SH-SY5Y (cell line): ENCODE data around the gene CCDC192.

Source experiments
- GATA2 ChIP-seq: IDR thresholded peaks from 2 replicates; pipeline ENCODE4 v1.6.1; 2011; ENCODE audit warnings: mild to moderate bottlenecking, low read depth, low read length
- GATA3 ChIP-seq: IDR thresholded peaks from 2 replicates; pipeline ENCODE4 v1.6.1; 2011; ENCODE audit warnings: low read depth, mild to moderate bottlenecking, low read length, moderate library complexity

GRCh38 chr5:127705120-127705892 lies 2.1 kb downstream of the CCDC192 start:
- TF ChIP-seq GATA3 (no peak), GATA2 (no peak)
